AG20443 (cell line): ENCODE data around the gene LECT2.

Experiments
- DNase-seq: peaks from one replicate; pipeline ENCODE4 v3.0.0; 2012; ENCODE audit warnings: low spot score, mixed read lengths

The LECT2 gene

GRCh38 chr5:135934939-135935338, 19.8 kb downstream of the LECT2 start:
- peak; percentile 19 for DNase-seq

DNA sequence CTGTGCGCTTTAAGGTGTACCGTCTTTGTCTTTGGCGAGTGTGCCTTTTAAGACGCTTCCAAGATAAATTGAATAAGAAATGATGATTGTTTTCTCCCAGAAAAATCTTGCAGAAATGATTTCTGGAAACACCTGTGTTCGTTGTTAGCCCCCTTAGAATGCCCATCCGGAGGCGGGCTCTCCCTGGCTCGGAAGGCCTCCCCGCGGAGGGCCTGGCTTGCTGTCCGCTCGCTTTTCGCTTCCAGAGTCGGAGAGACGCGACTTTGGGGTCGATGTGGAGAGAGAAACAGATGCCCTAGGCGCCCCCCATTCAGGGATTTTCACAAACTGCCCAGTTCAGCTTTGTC, 23.9 kb downstream of the LECT2 start:
- DNase-seq: no peak

DNA sequence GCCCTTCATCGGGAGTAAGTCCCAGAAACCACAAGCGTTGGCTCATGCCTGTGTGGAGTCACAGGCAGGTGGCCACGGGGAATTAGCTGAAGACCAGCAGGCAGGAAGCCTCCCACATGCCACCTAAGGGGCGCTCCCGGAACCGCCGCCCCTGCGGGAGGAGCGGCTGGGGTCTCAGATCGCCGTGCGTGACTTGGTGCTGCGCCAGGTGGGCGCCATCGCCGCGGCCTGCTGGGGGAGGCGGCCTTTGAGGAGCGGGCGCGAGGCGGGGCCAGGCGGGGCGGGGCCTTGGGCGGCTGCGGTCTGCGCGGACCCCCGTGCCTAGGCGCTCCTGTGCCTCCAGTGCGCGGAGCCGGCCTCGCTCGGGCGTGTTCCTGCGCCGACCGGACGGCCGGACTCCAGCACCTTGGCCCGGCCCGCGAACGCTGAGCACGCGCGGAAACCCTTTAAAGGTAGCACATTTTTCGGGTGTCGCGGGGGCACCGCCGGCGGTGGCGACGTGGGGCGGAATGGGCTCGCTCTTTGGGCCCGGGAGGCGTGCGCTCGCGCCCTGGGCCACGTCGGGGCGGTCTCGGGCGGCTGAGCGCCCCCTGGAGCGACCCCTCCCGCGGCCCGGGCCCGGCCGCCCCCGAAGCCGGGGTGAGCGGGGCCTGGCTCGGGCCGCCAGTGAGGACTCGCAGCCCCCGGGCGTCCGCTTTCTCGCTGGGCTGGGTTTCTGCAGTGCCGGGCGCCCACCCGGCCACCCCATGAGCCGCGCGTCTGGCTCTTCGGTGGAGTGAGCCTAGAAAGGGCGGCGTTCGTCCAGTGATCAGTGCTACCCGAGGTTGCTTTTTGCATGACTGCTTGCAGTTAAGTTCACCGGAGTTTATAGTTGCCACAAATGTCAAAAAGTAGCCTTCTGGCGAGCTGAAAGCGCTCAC, 24.5 kb downstream of the LECT2 start:
- DNase-seq: peak; percentile 16

DNA sequence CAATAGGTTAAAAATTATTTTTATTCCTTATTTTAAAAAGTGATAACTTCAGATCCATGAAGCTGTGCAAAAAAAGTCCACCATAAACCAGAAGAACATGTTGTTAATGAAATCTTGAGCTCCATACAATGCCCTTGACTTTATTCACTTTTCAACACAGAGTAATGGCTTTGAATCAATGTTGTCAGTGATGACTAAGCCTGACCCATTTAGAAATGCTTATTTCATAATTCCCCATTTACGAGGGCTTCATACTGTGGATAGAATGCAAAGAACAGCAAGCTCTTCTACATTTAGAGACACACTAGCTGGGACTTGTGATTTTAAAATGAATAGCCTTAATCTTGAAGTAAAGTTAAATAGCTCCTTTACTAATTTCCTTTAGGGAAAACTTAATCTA, 33.4 kb downstream of the LECT2 start:
- DNase-seq: peak; percentile 49

GRCh38 chr5:135920199-135920598, 34.6 kb downstream of the LECT2 start:
- DNase-seq: no peak

DNA sequence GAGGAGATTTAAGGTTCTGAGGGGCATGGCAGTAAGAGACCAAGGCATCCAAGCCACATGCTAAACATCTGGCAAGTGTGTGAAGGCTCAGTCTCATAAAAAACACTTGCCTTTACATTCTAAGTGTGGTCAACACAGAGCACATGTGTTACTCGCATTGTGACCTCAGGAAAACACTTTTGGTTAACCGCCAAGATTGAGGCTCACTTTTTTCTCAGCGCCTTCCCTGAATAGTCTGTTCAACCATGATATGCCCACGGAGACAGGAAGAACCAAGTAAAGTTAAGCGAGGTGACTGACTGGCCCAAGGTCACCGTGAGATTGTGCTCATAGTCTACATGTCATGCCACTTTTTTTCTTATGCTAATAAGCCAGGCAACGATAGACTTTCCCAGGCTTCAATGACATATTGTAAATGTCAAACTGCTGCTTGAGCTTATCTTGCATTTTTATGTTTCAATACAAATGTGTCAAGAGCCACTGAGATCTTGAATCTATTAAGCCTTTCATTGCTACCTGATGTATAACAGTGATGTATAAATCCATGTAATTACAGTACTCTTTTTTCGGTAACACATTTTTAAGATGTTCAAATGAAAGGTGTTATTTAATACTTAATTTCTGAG, 38.0 kb downstream of the LECT2 start:
- no peak for DNase-seq

DNA sequence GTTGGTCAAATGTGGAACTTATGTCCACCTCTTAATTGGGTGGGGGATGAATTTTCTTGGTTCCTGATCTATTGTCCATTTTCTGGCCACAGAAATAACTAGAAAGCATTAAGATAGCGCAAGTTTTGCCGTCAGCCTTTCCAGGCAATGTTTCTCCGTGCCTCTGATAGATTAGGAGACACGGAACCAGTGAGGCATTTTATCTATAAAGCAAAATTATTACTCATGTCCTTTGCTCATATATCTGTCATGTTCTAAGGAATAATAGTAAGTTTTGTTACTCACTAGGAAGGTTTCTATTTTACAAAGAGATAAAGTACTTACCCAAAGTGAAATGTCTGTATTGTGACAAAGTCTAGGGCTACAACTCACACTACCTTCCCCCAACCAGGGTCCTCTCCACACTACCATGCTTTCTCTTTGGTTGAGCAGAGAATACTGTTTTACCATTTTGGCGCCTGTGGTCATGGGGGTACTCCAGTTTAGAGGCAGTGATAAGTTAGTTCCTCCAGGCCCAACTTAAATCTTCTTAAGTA, 39.2 kb downstream of the LECT2 start:
- no peak for DNase-seq

- no peak for DNase-seq
Observed at GRCh38 chr5:135913713-135914626, 40.8 kb downstream of the LECT2 start.

DNA sequence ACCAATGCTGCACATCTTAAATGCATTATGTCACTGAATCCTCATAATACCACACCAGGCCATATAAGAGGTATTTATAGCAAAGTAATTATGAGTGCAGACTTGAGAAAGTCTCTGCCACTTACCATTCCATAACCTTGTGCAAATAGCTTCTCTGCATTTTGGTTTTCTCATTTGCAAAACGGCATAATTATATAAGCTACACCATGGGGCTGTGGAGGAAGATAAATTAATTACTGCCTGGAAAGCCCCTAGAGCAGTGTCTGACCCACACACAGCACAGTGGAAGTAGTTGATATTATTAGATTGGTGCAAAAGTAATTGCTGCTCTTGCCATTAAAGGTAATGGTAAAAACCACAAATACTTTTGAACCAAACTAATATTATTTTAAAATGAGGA, 49.6 kb downstream of the LECT2 start:
- no peak for DNase-seq

DNA sequence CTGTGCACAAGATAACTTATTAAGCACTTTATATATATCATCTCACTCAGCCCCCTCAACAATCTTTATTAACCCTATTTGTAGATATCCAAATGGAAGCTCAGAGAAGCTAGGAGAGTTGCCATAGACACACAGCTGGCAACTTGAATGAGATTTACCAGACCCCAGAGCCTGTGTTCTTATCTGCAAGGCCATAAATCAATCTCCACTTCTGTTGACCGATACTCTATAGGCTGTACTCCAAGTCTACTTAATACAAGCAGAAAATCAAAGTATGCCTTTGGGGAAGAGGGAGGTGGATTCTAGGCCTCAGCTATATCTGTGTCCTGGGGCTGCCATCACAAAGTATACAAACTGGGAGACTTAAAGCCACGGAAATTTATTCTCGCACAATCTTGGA, 53.1 kb downstream of the LECT2 start:
- no peak for DNase-seq

DNA sequence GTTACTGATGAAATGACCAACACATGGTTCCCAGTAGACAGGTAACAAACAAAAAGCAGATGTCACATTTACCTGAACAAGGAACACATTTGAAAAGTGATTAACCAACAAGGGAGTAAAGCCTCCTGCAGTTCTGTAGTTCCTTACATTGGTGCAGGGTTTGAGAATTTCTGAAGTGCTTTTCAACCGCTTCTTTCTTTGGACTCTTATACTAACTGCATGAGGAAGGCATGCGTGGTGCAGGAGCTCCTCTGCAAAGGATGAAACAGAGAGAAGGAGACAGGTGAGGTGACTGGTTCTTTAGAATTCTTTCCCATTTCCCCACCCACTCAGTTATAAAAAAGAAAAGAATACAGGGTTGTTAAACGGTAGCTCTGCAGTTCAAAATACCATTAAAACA, 54.5 kb downstream of the LECT2 start:
- no peak for DNase-seq

DNA sequence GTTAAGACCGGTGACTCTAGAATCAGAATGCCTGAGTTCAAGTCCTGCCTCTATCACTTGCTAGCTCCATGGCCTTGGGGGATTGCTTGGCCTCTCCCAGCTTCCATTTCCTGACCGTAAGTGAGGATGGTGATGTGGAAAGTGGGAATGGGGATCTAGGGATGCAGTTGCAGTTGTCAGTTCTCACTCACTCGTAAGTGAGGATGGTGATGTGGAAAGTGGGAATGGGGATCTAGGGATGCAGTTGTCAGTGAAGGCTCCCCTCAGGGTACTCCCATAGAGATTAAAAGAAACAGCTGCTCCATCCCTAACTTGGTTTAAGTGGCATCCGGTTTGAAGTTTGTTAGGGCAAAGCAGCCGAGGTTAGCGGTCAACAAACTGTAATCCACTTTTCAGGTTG, 56.1 kb downstream of the LECT2 start:
- no peak for DNase-seq
